ENCODE measurements around the gene SLC4A5.
"Not testable (repeated sequence)": the region's sequence is repeated elsewhere in the genome, so short reads cannot be mapped to it uniquely, and the experiment has no call there.

Gene SLC4A5

DNA sequence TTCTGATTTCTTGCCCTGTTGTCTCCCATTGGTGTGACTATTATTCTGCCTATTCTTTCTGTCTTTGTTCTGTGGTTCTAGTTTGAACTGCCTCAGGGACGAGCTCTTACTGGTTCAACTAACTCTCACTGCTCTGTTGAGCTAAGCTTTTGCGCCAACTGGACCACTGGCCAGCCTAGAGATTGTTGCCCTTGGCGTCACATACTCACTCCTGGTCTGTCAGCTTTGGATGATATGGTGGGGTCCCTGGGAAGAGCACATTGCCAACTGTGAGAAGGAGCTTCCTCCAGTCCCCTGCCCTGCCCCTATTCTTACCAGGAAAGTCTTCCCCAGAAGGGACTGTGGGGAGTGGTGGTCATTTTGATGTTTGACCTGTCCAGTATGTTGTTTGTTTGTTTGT lies 138.8 kb downstream of the SLC4A5 start:
- Histone ChIP-seq H3K4me1 (ENCODE audit: insufficient read depth, low read length) (peaks cover 13% of the 10 kb centered on the region), H3K27me3 (ENCODE audit: insufficient read depth, low read length) (no peaks in the 10 kb centered on the region), H3K9me3 (ENCODE audit: low read length) (no peaks in the 10 kb centered on the region), H3K36me3 (ENCODE audit: insufficient read depth, low read length) (peaks cover 28% of the 10 kb centered on the region), H3K4me3 (ENCODE audit: low read length) (no peak overlapping the region), H2AFZ (ENCODE audit: low read depth, low read length) (no peak overlapping the region)

GRCh38 chr2:74201596-74201995 lies 141.6 kb downstream of the SLC4A5 start:
- Histone ChIP-seq H3K4me3 (ENCODE audit: low read length) (no peak overlapping the region), H3K4me1 (ENCODE audit: insufficient read depth, low read length) (peaks cover 13% of the 10 kb centered on the region), H3K27me3 (ENCODE audit: insufficient read depth, low read length) (no peaks in the 10 kb centered on the region), H3K9me3 (ENCODE audit: low read length) (no peaks in the 10 kb centered on the region), H2AFZ (ENCODE audit: low read depth, low read length) (no peak overlapping the region), H3K36me3 (ENCODE audit: insufficient read depth, low read length) (peaks cover 10% of the 10 kb centered on the region)

- Histone ChIP-seq H3K36me3 (ENCODE audit: insufficient read depth, low read length) (peaks cover 7% of the 10 kb centered on the region), H2AFZ (ENCODE audit: low read depth, low read length) (no peak overlapping the region), H3K4me1 (ENCODE audit: insufficient read depth, low read length) (peaks cover 13% of the 10 kb centered on the region), H3K27me3 (ENCODE audit: insufficient read depth, low read length) (no peaks in the 10 kb centered on the region), H3K4me3 (ENCODE audit: low read length) (no peak overlapping the region), H3K9me3 (ENCODE audit: low read length) (no peaks in the 10 kb centered on the region)
Measured at GRCh38 chr2:74201196-74201595, 142.0 kb downstream of the SLC4A5 start.

- Histone ChIP-seq H3K9me3 (ENCODE audit: low read length) (no peaks in the 10 kb centered on the region), H2AFZ (ENCODE audit: low read depth, low read length) (peak overlapping the region; percentile 91), H3K4me3 (ENCODE audit: low read length) (peak overlapping the region; percentile 89), H3K4me1 (ENCODE audit: insufficient read depth, low read length) (peaks cover 13% of the 10 kb centered on the region), H3K36me3 (ENCODE audit: insufficient read depth, low read length) (peaks cover 4% of the 10 kb centered on the region), H3K27me3 (ENCODE audit: insufficient read depth, low read length) (no peaks in the 10 kb centered on the region)
Measured at GRCh38 chr2:74199871-74200305, 143.3 kb downstream of the SLC4A5 start.

- Histone ChIP-seq H3K9me3 (ENCODE audit: low read length) (no peaks in the 10 kb centered on the region), H3K36me3 (ENCODE audit: insufficient read depth, low read length) (peaks cover 4% of the 10 kb centered on the region), H2AFZ (ENCODE audit: low read depth, low read length) (peak overlapping the region; percentile 91), H3K4me3 (ENCODE audit: low read length) (peak overlapping the region; percentile 89), H3K4me1 (ENCODE audit: insufficient read depth, low read length) (peaks cover 13% of the 10 kb centered on the region), H3K27me3 (ENCODE audit: insufficient read depth, low read length) (no peaks in the 10 kb centered on the region)
Measured at GRCh38 chr2:74199275-74199701, 143.9 kb downstream of the SLC4A5 start.

GRCh38 chr2:74198461-74199274 lies 144.5 kb downstream of the SLC4A5 start, which contains the start of gene MTHFD2:
TSS of gene MTHFD2 (plus strand) at chr2:74198615. CDS start at chr2:74198642, 27 bp downstream.
- Histone ChIP-seq H3K4me3 (ENCODE audit: low read length) (peak within 1 kb of the TSS; percentile 89), H3K9me3 (ENCODE audit: low read length) (no peaks in the 10 kb centered on the region), H3K4me1 (ENCODE audit: insufficient read depth, low read length) (peaks cover 13% of the 10 kb centered on the region), H2AFZ (ENCODE audit: low read depth, low read length) (peak within 1 kb of the TSS; percentile 91), H3K36me3 (ENCODE audit: insufficient read depth, low read length) (peaks cover 4% of the 10 kb centered on the region), H3K27me3 (ENCODE audit: insufficient read depth, low read length) (no peaks in the 10 kb centered on the region)

DNA sequence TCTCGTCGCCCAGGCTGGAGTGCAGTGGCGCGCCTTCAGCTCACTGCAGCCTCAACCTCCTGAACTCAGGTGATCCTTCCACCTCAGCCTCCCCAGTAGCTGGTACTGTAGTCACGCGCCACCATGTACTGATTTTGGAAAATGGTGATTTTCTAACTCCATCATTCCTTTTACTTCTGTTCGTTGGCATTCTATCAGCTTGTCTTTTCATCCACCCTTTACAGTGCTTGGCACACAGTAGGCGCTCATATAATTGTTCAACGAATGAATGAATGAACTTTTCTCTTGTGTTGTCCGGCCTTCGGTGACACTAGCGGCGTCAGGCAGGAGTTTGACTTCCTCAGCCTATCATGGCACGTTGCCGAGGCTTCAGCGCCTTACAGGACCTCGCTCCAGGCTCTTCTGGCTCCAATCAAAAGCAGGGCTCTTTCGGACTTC lies 145.2 kb downstream of the SLC4A5 start:
- Histone ChIP-seq H3K4me1 (ENCODE audit: insufficient read depth, low read length) (peaks cover 13% of the 10 kb centered on the region), H3K4me3 (ENCODE audit: low read length) (peak overlapping the region; percentile 89), H3K9me3 (ENCODE audit: low read length) (no peaks in the 10 kb centered on the region), H3K36me3 (ENCODE audit: insufficient read depth, low read length) (peaks cover 4% of the 10 kb centered on the region), H3K27me3 (ENCODE audit: insufficient read depth, low read length) (no peaks in the 10 kb centered on the region), H2AFZ (ENCODE audit: low read depth, low read length) (peak overlapping the region; percentile 91)

DNA sequence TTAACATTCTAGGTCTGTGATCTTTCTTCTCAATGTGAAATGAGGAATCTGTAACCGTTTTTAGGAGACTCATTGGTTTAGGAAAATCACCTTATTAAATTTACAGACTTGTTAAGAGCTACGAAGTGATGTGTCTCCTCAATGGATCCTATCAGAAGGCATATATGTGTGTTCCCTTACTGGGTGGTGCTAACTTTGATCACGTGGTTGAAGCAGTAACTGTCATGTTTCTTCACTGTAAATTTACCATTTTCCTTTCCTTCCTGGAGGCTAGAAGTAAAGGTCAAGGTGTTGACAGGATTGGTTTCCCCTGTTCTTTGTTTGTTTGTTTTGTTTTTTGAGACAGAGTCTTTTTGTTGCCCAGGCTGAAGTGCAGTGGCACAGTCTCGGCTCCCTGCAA lies 146.2 kb downstream of the SLC4A5 start:
- no peak overlapping the region for H3K4me3 ChIP-seq (ENCODE audit: low read length)
- H3K9me3 ChIP-seq (ENCODE audit: low read length), result no peaks in the 10 kb centered on the region
- peaks cover 20% of the 10 kb centered on the region for H3K4me1 ChIP-seq (ENCODE audit: insufficient read depth, low read length)
- H2AFZ ChIP-seq (ENCODE audit: low read depth, low read length), result no peak overlapping the region
- H3K27me3 ChIP-seq (ENCODE audit: insufficient read depth, low read length), result no peaks in the 10 kb centered on the region
- H3K36me3 ChIP-seq (ENCODE audit: insufficient read depth, low read length), result peaks cover 4% of the 10 kb centered on the region

GRCh38 chr2:74194799-74195198 lies 148.4 kb downstream of the SLC4A5 start:
- H3K4me3 ChIP-seq (ENCODE audit: low read length), result no peak overlapping the region
- H3K9me3 ChIP-seq (ENCODE audit: low read length), result no peaks in the 10 kb centered on the region
- H3K36me3 ChIP-seq (ENCODE audit: insufficient read depth, low read length), result no peaks in the 10 kb centered on the region
- H3K4me1 ChIP-seq (ENCODE audit: insufficient read depth, low read length), result peaks cover 10% of the 10 kb centered on the region
- H2AFZ ChIP-seq (ENCODE audit: low read depth, low read length), result no peak overlapping the region
- peaks cover 5% of the 10 kb centered on the region for H3K27me3 ChIP-seq (ENCODE audit: insufficient read depth, low read length)

- H3K9me3 ChIP-seq (ENCODE audit: low read length), result no peaks in the 10 kb centered on the region
- H3K36me3 ChIP-seq (ENCODE audit: insufficient read depth, low read length), result no peaks in the 10 kb centered on the region
- H3K27me3 ChIP-seq (ENCODE audit: insufficient read depth, low read length), result peaks cover 5% of the 10 kb centered on the region
- peaks cover 7% of the 10 kb centered on the region for H3K4me1 ChIP-seq (ENCODE audit: insufficient read depth, low read length)
- no peak overlapping the region for H2AFZ ChIP-seq (ENCODE audit: low read depth, low read length)
- H3K4me3 ChIP-seq (ENCODE audit: low read length), result no peak overlapping the region
Measured at GRCh38 chr2:74191596-74192380, 151.4 kb downstream of the SLC4A5 start.

GRCh38 chr2:74188696-74189095 lies 154.5 kb downstream of the SLC4A5 start:
- Histone ChIP-seq H3K36me3 (ENCODE audit: insufficient read depth, low read length) (no peaks in the 10 kb centered on the region), H3K27me3 (ENCODE audit: insufficient read depth, low read length) (peaks cover 5% of the 10 kb centered on the region), H3K4me1 (ENCODE audit: insufficient read depth, low read length) (peaks cover 7% of the 10 kb centered on the region), H2AFZ (ENCODE audit: low read depth, low read length) (no peak overlapping the region), H3K4me3 (ENCODE audit: low read length) (no peak overlapping the region), H3K9me3 (ENCODE audit: low read length) (no peaks in the 10 kb centered on the region)

DNA sequence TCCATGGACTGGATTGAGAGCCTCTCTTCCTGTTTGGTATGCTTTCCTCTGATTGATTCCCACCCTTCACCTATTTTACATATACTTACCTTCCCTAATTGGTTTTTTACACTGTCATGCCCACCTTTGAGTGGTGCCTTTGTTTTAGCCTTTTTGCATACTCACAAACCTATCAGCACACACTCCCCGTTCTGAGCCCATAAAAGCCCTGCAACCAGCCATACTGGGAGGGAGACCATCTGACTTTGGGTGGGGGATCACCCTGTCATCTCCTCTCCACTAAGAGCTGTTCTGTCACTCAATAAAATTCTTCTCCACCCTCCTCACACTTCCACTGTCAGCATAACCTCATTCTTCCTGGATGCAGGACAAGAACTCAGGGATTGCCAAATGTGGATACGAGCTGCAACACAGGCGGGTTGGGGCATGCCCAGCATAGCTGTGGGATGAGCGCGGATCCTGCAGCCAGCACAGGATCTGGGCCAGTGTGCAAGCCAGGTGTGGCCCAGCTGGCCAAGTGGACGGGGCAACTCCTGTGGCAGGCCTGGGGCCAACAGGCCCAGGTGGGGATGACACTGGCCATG lies 155.1 kb downstream of the SLC4A5 start:
- H2AFZ ChIP-seq (ENCODE audit: low read depth, low read length), result no peak overlapping the region
- no peaks in the 10 kb centered on the region for H3K9me3 ChIP-seq (ENCODE audit: low read length)
- no peaks in the 10 kb centered on the region for H3K36me3 ChIP-seq (ENCODE audit: insufficient read depth, low read length)
- peaks cover 7% of the 10 kb centered on the region for H3K4me1 ChIP-seq (ENCODE audit: insufficient read depth, low read length)
- H3K27me3 ChIP-seq (ENCODE audit: insufficient read depth, low read length), result peaks cover 5% of the 10 kb centered on the region
- no peak overlapping the region for H3K4me3 ChIP-seq (ENCODE audit: low read length)

GRCh38 chr2:74186706-74187105 lies 156.5 kb downstream of the SLC4A5 start:
- not testable (repeated sequence) for H3K27me3 ChIP-seq (ENCODE audit: insufficient read depth, low read length); H3K36me3 ChIP-seq (ENCODE audit: insufficient read depth, low read length); H2AFZ ChIP-seq (ENCODE audit: low read depth, low read length); H3K9me3 ChIP-seq (ENCODE audit: low read length); H3K4me1 ChIP-seq (ENCODE audit: insufficient read depth, low read length); H3K4me3 ChIP-seq (ENCODE audit: low read length)
